ENCODE measurements around the gene DLAT.
"Not testable (repeated sequence)": the region's sequence is repeated elsewhere in the genome, so short reads cannot be mapped to it uniquely, and the experiment has no call there.

Gene DLAT

DNA sequence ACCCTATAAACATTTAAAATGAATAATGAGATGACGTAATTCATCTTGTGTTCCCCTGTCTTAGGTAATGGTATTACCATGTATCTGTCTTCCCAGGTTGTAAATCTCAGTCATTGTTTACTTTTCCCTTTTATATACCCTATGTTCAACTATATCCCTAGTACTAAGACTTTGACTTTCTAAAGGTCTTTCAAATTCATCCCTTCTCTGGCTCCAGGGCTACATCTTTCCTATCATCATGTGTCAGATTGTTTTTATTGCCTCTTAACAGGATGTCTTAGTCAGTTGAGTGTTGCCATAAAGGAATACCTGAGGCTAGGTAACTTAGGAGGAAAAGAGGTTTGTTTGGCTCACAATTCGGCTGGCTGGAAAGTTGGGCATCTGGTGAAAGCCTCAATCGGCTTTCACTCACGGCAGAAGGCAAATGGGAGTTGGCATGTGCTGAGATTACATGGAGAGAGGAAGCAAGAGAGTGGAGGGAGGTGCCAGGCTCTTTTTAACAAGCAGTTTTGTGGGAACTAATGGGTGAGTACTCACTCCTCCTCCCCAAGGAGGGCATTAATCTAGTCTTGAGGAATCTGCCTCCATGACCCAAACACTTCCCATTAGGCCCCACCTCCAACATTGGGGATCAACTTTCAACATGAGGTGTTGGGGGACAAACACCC, 11.6 kb upstream of the DLAT start:
- no peak overlapping the region for H3K27ac ChIP-seq

GRCh38 chr11:112016088-112016764, 9.0 kb upstream of the DLAT start:
- Histone ChIP-seq H3K36me3 (ENCODE audit: insufficient read depth, low read length) (peaks cover 11% of the 10 kb centered on the region), H3K9me3 (ENCODE audit: low read depth, low read length) (no peaks in the 10 kb centered on the region), H3K9ac (ENCODE audit: insufficient read length) (no peak overlapping the region), H3K27ac (no peak overlapping the region), H3K4me3 (no peak overlapping the region)
- TF ChIP-seq EZH2 (IDR thresholded peaks at IDR 0.05) (no peak), FOXP2 (optimal IDR thresholded peaks at IDR 0.05; ENCODE audit: control extremely low read depth, extremely low read length, insufficient read depth) (no peak), POLR2AphosphoS5 (IDR thresholded peaks at IDR 0.05; ENCODE audit: borderline replicate concordance, low read depth, low read length) (no peak)
- DNase-seq (ENCODE audit: low read depth, low spot score) = no peak

More for the DNA sequence above, 11.6 kb upstream of the DLAT start:
- H3K4me3 ChIP-seq = no peak overlapping the region
- no peaks in the 10 kb centered on the region for H3K9me3 ChIP-seq (ENCODE audit: low read depth, low read length)
- no peak overlapping the region for H3K9ac ChIP-seq (ENCODE audit: insufficient read length)
- TF ChIP-seq FOXP2 (optimal IDR thresholded peaks at IDR 0.05; ENCODE audit: control extremely low read depth, extremely low read length, insufficient read depth) (no peak), EZH2 (IDR thresholded peaks at IDR 0.05) (no peak), POLR2AphosphoS5 (IDR thresholded peaks at IDR 0.05; ENCODE audit: borderline replicate concordance, low read depth, low read length) (no peak)
- no peak for DNase-seq (ENCODE audit: low read depth, low spot score)
- no peaks in the 10 kb centered on the region for H3K36me3 ChIP-seq (ENCODE audit: insufficient read depth, low read length)

- Histone ChIP-seq H3K9ac (ENCODE audit: insufficient read length) (no peak overlapping the region), H3K9me3 (ENCODE audit: low read depth, low read length) (no peaks in the 10 kb centered on the region), H3K36me3 (ENCODE audit: insufficient read depth, low read length) (peaks cover 11% of the 10 kb centered on the region), H3K27ac (no peak overlapping the region), H3K4me3 (no peak overlapping the region)
- TF ChIP-seq EZH2 (IDR thresholded peaks at IDR 0.05) (no peak), POLR2AphosphoS5 (IDR thresholded peaks at IDR 0.05; ENCODE audit: borderline replicate concordance, low read depth, low read length) (no peak), FOXP2 (optimal IDR thresholded peaks at IDR 0.05; ENCODE audit: control extremely low read depth, extremely low read length, insufficient read depth) (no peak)
- DNase-seq (ENCODE audit: low read depth, low spot score) = no peak
Measured at GRCh38 chr11:112016765-112017376, 8.3 kb upstream of the DLAT start.

- no peak overlapping the region for H3K9ac ChIP-seq (ENCODE audit: insufficient read length)
- peaks cover 11% of the 10 kb centered on the region for H3K36me3 ChIP-seq (ENCODE audit: insufficient read depth, low read length)
- no peak for DNase-seq (ENCODE audit: low read depth, low spot score)
- no peaks in the 10 kb centered on the region for H3K9me3 ChIP-seq (ENCODE audit: low read depth, low read length)
- no peak overlapping the region for H3K27ac ChIP-seq
- TF ChIP-seq EZH2 (IDR thresholded peaks at IDR 0.05) (no peak), FOXP2 (optimal IDR thresholded peaks at IDR 0.05; ENCODE audit: control extremely low read depth, extremely low read length, insufficient read depth) (no peak), POLR2AphosphoS5 (IDR thresholded peaks at IDR 0.05; ENCODE audit: borderline replicate concordance, low read depth, low read length) (no peak)
- no peak overlapping the region for H3K4me3 ChIP-seq
Measured at GRCh38 chr11:112017538-112017937, 7.7 kb upstream of the DLAT start.

DNA sequence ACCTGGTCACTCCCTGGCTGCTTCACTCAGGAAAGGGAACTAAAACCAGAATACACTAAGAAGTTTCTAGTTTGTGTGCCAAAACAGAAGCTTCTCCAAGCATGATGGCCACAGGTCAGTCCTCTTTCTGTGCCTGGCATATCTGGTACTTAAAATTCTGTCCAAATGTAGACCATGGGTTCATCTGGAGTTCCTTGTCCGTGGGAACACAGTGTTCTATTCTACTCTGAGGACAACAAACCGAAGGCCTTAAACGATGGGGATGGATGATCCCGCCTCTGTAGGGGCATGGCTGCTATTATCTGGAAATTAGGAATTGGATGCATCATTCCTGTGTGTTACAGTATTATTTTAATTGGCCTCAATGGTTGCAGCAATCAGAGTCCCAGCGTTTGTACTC, 6.1 kb upstream of the DLAT start:
- Histone ChIP-seq H3K27ac (no peak overlapping the region), H3K4me3 (no peak overlapping the region), H3K9ac (ENCODE audit: insufficient read length) (no peak overlapping the region), H3K9me3 (ENCODE audit: low read depth, low read length) (no peaks in the 10 kb centered on the region), H3K36me3 (ENCODE audit: insufficient read depth, low read length) (peaks cover 11% of the 10 kb centered on the region)
- TF ChIP-seq POLR2AphosphoS5 (IDR thresholded peaks at IDR 0.05; ENCODE audit: borderline replicate concordance, low read depth, low read length) (no peak), EZH2 (IDR thresholded peaks at IDR 0.05) (no peak)
- no peak for DNase-seq (ENCODE audit: low read depth, low spot score)

DNA sequence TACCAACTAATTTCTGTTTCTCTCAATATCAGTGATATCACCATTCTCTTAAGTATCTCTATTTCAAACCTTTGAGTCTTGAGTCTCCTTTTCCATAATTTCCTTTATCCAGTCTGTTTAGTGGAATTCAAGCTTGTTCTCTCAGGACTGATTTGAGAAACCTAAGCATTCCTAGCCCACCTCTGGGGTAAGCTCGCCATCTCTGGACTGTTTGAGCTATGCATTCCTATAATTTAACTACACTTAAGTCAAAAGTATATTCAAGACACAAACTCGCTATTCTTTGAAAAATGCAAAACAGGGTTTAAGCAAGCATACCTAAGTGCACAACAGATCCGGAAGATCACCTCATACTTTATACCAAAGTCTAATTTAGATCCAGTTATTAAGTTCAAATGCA, 2.1 kb upstream of the DLAT start:
- no peak overlapping the region for H3K4me3 ChIP-seq
- H3K9me3 ChIP-seq (ENCODE audit: low read depth, low read length) = no peaks in the 10 kb centered on the region
- no peak for TF ChIP-seq POLR2AphosphoS5 (IDR thresholded peaks at IDR 0.05; ENCODE audit: borderline replicate concordance, low read depth, low read length)
- no peak for TF ChIP-seq FOXP2 (optimal IDR thresholded peaks at IDR 0.05; ENCODE audit: control extremely low read depth, extremely low read length, insufficient read depth)
- no peak for TF ChIP-seq EZH2 (IDR thresholded peaks at IDR 0.05)
- H3K9ac ChIP-seq (ENCODE audit: insufficient read length) = no peak overlapping the region
- H3K27ac ChIP-seq = no peak overlapping the region
- no peak for DNase-seq (ENCODE audit: low read depth, low spot score)
- H3K36me3 ChIP-seq (ENCODE audit: insufficient read depth, low read length) = peaks cover 14% of the 10 kb centered on the region

DNA sequence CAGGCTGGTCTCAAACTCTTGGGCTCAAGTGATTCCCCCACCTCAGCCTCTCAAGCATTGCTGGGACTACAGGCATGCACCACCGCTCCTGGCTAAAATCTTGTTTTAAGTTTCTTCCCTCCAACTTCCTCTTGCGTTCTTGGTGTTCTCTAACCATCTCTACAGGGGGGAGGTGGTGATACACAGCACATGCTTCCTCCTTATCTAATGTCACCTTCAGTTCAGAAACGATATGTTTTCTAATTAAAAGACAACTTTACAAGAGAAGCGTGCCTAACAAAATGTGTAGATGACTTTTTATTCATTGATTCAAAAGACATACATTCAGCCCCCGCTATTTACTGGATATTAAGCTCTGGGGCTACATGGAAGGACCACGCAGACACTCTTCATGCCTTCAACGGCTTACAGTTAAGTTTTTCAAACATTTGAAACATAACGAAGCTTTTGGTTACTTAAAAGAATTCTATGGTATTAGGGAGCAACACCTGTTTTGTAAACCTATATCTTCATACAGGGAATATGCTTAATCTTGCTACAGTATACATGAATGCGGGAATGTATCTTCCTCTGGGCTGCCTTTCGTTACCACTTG, 933 bp upstream of the DLAT start:
- Histone ChIP-seq H3K27ac (peak overlapping the region; percentile 69), H3K9me3 (ENCODE audit: low read depth, low read length) (no peaks in the 10 kb centered on the region), H3K9ac (ENCODE audit: insufficient read length) (peak overlapping the region; percentile 96), H3K36me3 (ENCODE audit: insufficient read depth, low read length) (peaks cover 21% of the 10 kb centered on the region), H3K4me3 (peak overlapping the region; percentile 82)
- TF ChIP-seq FOXP2 (optimal IDR thresholded peaks at IDR 0.05; ENCODE audit: control extremely low read depth, extremely low read length, insufficient read depth) (no peak), EZH2 (IDR thresholded peaks at IDR 0.05) (no peak), POLR2AphosphoS5 (IDR thresholded peaks at IDR 0.05; ENCODE audit: borderline replicate concordance, low read depth, low read length) (no peak)
- no peak for DNase-seq (ENCODE audit: low read depth, low spot score)

DNA sequence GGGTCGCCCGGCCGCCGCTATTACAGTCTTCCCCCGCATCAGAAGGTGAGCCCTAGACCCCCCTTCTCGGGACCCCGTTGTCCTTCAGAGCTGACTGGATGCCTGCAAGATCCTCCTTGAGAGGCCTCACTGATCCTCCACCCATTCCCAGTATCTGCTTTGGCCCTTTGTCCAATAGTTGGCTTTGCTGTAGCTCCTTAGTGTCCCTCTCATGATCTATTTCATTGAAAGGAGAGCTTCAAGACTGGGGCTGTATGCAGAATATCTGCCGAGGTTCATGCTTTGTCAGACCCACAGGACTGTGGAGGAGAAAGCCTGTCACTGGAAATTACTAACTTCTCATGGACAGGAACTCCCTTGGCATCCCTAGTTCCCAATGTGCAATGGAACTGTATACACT, 499 bp downstream of the DLAT start:
- peak overlapping the region; percentile 96 for H3K9ac ChIP-seq (ENCODE audit: insufficient read length)
- DNase-seq (ENCODE audit: low read depth, low spot score) = no peak
- H3K36me3 ChIP-seq (ENCODE audit: insufficient read depth, low read length) = peaks cover 29% of the 10 kb centered on the region
- no peaks in the 10 kb centered on the region for H3K9me3 ChIP-seq (ENCODE audit: low read depth, low read length)
- TF ChIP-seq FOXP2 (optimal IDR thresholded peaks at IDR 0.05; ENCODE audit: control extremely low read depth, extremely low read length, insufficient read depth) = no peak
- peak overlapping the region; percentile 82 for H3K4me3 ChIP-seq
- peak overlapping the region; percentile 69 for H3K27ac ChIP-seq

GRCh38 chr11:112026784-112027410, 1.7 kb downstream of the DLAT start:
- not testable (repeated sequence) for DNase-seq (ENCODE audit: low read depth, low spot score)

More at GRCh38 chr11:112026784-112027410, 1.7 kb downstream of the DLAT start:
- H3K27ac ChIP-seq; H3K4me3 ChIP-seq; H3K9me3 ChIP-seq (ENCODE audit: low read depth, low read length); H3K9ac ChIP-seq (ENCODE audit: insufficient read length): not testable (repeated sequence)
- peaks cover 37% of the 10 kb centered on the region for H3K36me3 ChIP-seq (ENCODE audit: insufficient read depth, low read length)
